SK-N-SH (cell line): ENCODE results near the gene ACTG2. TPM values are rescaled to one million over a fixed set of nuclear protein-coding genes. Genes with fewer than 3 reads are reported as not detected.

Experiments
- CTCF ChIA-PET: fragments of 300-600, 350-600 bp; formaldehyde crosslinking; extraction: SDS; loops from one replicate; lab custom pipeline; 2021; lab: Yijun Ruan, JAX
- POLR2A ChIA-PET: fragments of 350-600 bp; sonication (Branson Sonifier 250); formaldehyde crosslinking; extraction: SDS; loops from one replicate; lab custom pipeline; 2020; ENCODE audit warnings: antibody characterized with exemption, inconsistent platforms; lab: Yijun Ruan, JAX
- DNase-seq: peaks from one replicate; pipeline ENCODE4 v3.0.0; 2012
- H2AFZ ChIP-seq: fragments of 200-600 bp; sonication (generic); 2 replicates; pipeline ENCODE4 v1.8.1; 2016; ENCODE audit warnings: antibody characterized with exemption, mild to moderate bottlenecking, low read depth
- H3F3A ChIP-seq: fragments of 200-600 bp; sonication (generic); replicated peaks from 2 replicates; pipeline ENCODE3; 2016; ENCODE audit warnings: antibody characterized with exemption, mild to moderate bottlenecking; ENCODE audit not compliant: insufficient read depth
- H3K27ac ChIP-seq, 2 experiments: fragments of 200-500 bp in 1 of 2; fragments of 200-600 bp in 1 of 2; sonication (Bioruptor generic) in 1 of 2; sonication (generic), shearing (Covaris generic) in 1 of 2; 2 replicates each; pipeline versions ENCODE4 v1.5.1 to v1.6.1; 2014 to 2016; ENCODE audit warnings: low read depth in 2 of 2, inconsistent platforms in 1 of 2, low read length in 1 of 2, mild to moderate bottlenecking in 1 of 2, mixed read lengths in 1 of 2
- H3K27me3 ChIP-seq: fragments of 200-600 bp; sonication (generic), shearing (Covaris generic); 2 replicates; pipeline ENCODE4 v1.6.1; 2016; ENCODE audit warnings: mixed run types; ENCODE audit not compliant: insufficient read depth
- H3K36me3 ChIP-seq, 2 experiments: fragments of 200-500 bp in 1 of 2; fragments of 200-600 bp in 1 of 2; sonication (Bioruptor generic) in 1 of 2; sonication (generic) in 1 of 2; replicated peaks in 1 of 2; 2 replicates each; pipeline versions ENCODE3 to v1.5.1; 2014 to 2016; ENCODE audit warnings: low read length in 1 of 2, mild to moderate bottlenecking in 1 of 2; ENCODE audit not compliant: insufficient read depth in 2 of 2, control insufficient read depth in 1 of 2
- H3K4me1 ChIP-seq, 2 experiments: fragments of 200-500 bp in 1 of 2; fragments of 200-600 bp in 1 of 2; sonication (Bioruptor generic) in 1 of 2; sonication (generic), shearing (Covaris generic) in 1 of 2; 2 replicates each; pipeline versions ENCODE4 v1.5.1 to v1.6.1; 2014 to 2016; ENCODE audit warnings: low read depth in 1 of 2, low read length in 1 of 2, mixed run types in 1 of 2; ENCODE audit not compliant: insufficient read depth in 2 of 2, control insufficient read depth in 1 of 2
- H3K4me2 ChIP-seq: fragments of 200-600 bp; sonication (generic), shearing (Covaris generic); 2 replicates; pipeline ENCODE4 v1.6.1; 2017; ENCODE audit warnings: mixed run types
- H3K4me3 ChIP-seq, 2 experiments: fragments of 200-500 bp in 1 of 2; fragments of 200-600 bp in 1 of 2; sonication (Bioruptor generic) in 1 of 2; sonication (generic), shearing (Covaris generic) in 1 of 2; 2 replicates each; pipeline versions ENCODE4 v1.5.1 to v1.8.1; 2014 to 2016; ENCODE audit warnings: low read depth in 2 of 2, inconsistent platforms in 1 of 2, low read length in 1 of 2, mild to moderate bottlenecking in 1 of 2, mixed read lengths in 1 of 2, moderate library complexity in 1 of 2
- H3K79me2 ChIP-seq: fragments of 200-600 bp; sonication (generic); 2 replicates; pipeline ENCODE4 v1.8.1; 2017; ENCODE audit warnings: mild to moderate bottlenecking; ENCODE audit not compliant: insufficient read depth
- H3K9ac ChIP-seq: fragments of 200-600 bp; sonication (generic); 2 replicates; pipeline ENCODE4 v1.6.1; 2017; ENCODE audit warnings: mixed run types
- H3K9me2 ChIP-seq: fragments of 200-600 bp; sonication (generic); 2 replicates; pipeline ENCODE4 v1.6.1; 2017; ENCODE audit warnings: mixed run types
- H3K9me3 ChIP-seq: fragments of 200-600 bp; sonication (generic); 2 replicates; pipeline ENCODE4 v1.6.1; 2017; ENCODE audit warnings: mixed run types, mild to moderate bottlenecking, moderate library complexity
- H4K20me1 ChIP-seq: fragments of 200-600 bp; sonication (generic); 2 replicates; pipeline ENCODE4 v1.6.1; 2017; ENCODE audit warnings: mild to moderate bottlenecking, mixed run types; ENCODE audit not compliant: insufficient read depth
- ELF1 ChIP-seq: IDR thresholded peaks from 2 replicates; pipeline ENCODE4 v1.4.0; 2012
- FOXJ3 ChIP-seq: sonication (generic); formaldehyde crosslinking; IDR thresholded peaks from 2 replicates; pipeline ENCODE4 v1.5.1; 2020; ENCODE audit warnings: mild to moderate bottlenecking, missing genetic modification reagents
- IRF3 ChIP-seq: fragments of 150-350 bp; IDR thresholded peaks from 2 replicates; pipeline ENCODE4 v1.6.1; 2016; ENCODE audit warnings: mild to moderate bottlenecking, low read depth, low read length
- JUND ChIP-seq: IDR thresholded peaks from 2 replicates; pipeline ENCODE4 v1.4.0; 2012
- MXI1 ChIP-seq: IDR thresholded peaks from 2 replicates; pipeline ENCODE4 v1.6.1; 2012; ENCODE audit warnings: mild to moderate bottlenecking, low read depth, low read length, improper control_type of control experiment
- RCOR1 ChIP-seq: fragments of 150-350 bp; IDR thresholded peaks from 2 replicates; pipeline ENCODE4 v1.6.1; 2017; ENCODE audit warnings: antibody characterized with exemption, low read length
- RXRA ChIP-seq: IDR thresholded peaks from 2 replicates; pipeline ENCODE4 v1.4.0; 2012; ENCODE audit warnings: low read depth, mild to moderate bottlenecking, borderline replicate concordance
- SIN3A ChIP-seq: IDR thresholded peaks from 2 replicates; pipeline ENCODE4 v1.6.1; 2012; ENCODE audit warnings: low read depth, mild to moderate bottlenecking, low read length, moderate library complexity, borderline replicate concordance
- TEAD4 ChIP-seq: IDR thresholded peaks from 2 replicates; pipeline ENCODE4 v1.4.0; 2012; ENCODE audit warnings: mild to moderate bottlenecking, borderline replicate concordance; ENCODE audit not compliant: insufficient read depth
- YY1 ChIP-seq: IDR thresholded peaks from 2 replicates; pipeline ENCODE4 v1.4.0; 2012; ENCODE audit warnings: low read depth, mild to moderate bottlenecking
- WGBS: methylation state at CpG from one replicate; pipeline ENCODE4 v1.1.6; 2017; ENCODE audit warnings: low lambda C conversion rate; 5-methylcytosine and 5-hydroxymethylcytosine counted together
- polyA plus RNA-seq, 3 experiments: library from polyadenylated mRNA; depleted of rRNA; stranded (reverse); fragments of >200 nt; gene quantifications; 2 replicates each; pipeline ENCODE4 v1.2.3, GENCODE V29; 2012
- TF ChIP-seq, protein P1 (sequence below): IDR thresholded peaks from 2 replicates; pipeline ENCODE4; 2012

Gene ACTG2
- polyA plus RNA-seq, 1 of the 3 experiments (the other 2 are of a cell fraction): 0.25 TPM

GRCh38 chr2:73895473-73895872 lies 2.7 kb downstream of the ACTG2 start (continued):
- no peak for TF ChIP-seq IRF3
- TF ChIP-seq TEAD4: no peak
- TF ChIP-seq, protein P1, sequence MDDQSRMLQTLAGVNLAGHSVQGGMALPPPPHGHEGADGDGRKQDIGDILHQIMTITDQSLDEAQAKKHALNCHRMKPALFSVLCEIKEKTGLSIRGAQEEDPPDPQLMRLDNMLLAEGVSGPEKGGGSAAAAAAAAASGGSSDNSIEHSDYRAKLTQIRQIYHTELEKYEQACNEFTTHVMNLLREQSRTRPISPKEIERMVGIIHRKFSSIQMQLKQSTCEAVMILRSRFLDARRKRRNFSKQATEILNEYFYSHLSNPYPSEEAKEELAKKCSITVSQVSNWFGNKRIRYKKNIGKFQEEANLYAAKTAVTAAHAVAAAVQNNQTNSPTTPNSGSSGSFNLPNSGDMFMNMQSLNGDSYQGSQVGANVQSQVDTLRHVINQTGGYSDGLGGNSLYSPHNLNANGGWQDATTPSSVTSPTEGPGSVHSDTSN: no peak

DNA sequence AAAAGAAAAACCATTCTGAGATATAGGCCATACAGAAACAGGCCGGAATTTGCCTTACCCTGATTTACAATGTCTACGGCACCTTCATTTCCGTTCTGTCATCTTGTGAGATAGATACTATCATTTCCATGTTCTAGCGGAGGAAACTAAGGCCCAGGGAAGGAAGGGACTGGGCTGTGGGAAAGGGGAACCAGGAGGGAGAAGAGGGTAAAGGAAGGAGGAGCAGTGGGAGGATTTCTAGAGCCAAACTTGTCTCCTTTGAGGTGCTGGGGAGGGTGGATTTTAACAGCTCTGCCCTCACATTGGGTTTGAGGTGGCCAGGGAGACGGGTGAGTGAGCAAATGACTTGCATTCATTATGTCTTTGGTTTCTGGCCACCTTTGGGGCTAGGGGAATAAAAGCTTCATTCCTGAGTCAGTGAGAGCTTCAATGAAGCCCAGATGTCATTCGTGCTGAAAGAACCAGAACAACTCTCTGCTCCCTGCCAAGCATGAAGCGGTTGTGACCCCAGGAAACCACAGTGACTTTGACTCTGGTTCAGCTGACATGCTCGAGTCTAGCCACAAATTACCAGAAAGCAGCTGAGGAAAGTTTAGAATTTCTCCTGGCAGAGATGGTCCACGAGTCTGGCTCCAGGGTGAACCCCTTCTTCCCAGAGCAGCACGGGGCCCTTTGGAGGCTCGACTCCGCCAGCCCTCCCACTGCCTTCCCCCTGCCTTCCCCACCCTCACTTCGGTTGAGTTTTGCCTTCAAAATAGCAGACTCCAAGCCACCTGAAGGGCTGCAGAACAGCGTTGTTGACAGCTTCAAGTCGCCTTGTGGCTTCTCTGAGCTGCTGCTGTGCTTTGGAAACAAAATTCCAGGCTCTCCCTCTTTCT lies 3.8 kb downstream of the ACTG2 start:
- Histone ChIP-seq H3K27ac (no peak overlapping the region), H3K4me3 (no peak overlapping the region), H3K27me3 (no peaks in the 10 kb centered on the region; the same call in 1 of the 2 replicates), H3K4me2 (no peak overlapping the region), H3K36me3 (no peaks in the 10 kb centered on the region), H4K20me1 (no peaks in the 10 kb centered on the region), H3K9ac (no peak overlapping the region), H2AFZ (no peak overlapping the region), H3F3A (no peaks in the 10 kb centered on the region), H3K4me1 (no peaks in the 10 kb centered on the region), H3K9me2 (no peaks in the 10 kb centered on the region), H3K79me2 (no peaks in the 10 kb centered on the region), H3K9me3 (no peaks in the 10 kb centered on the region)
- ChIA-PET POLR2A (no interaction called here), CTCF (interaction anchor here (0.7 to 1.2 kb wide), 4 partner anchors 12 to 193 kb away, joined by 3 to 4 read pairs (median 3); no protein-coding TSS in a partner anchor)
- no peak for DNase-seq
- TF ChIP-seq MXI1 (no peak), SIN3A (no peak), ELF1 (no peak), RCOR1 (no peak), FOXJ3 (CRISPR knock-in tag) (no peak), RXRA (no peak), JUND (no peak)
- TF ChIP-seq, protein P1: no peak
- 65% methylated on average over 15 of the region's 15 CpGs for WGBS

DNA sequence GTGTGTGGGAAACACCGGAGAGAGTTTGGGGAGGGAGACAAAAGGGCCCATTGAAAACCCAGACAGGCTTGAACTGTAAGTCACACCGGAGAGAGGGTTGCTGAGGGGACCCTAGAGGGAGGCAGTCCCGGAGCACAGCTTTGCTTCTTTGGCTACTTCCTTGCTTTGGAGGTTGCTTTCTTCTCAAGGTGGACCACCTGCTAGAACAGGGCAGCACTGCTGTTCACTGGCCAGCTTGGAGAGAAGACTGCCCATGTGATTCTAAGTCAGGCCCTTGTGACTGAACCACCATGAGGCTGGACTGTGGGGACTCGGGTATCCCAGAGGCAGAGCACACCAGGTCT lies 4.4 kb downstream of the ACTG2 start:
- H3K9me2 ChIP-seq: no peaks in the 10 kb centered on the region
- H2AFZ ChIP-seq: no peak overlapping the region
- CTCF ChIA-PET: interaction anchor here (0.7 to 1.2 kb wide), 3 partner anchors 11 to 192 kb away, joined by 3 to 4 read pairs (median 3); no protein-coding TSS in a partner anchor
- no peak overlapping the region for H3K27ac ChIP-seq
- no peak for TF ChIP-seq SIN3A
- no peak for TF ChIP-seq YY1
- TF ChIP-seq TEAD4: no peak
- TF ChIP-seq, all 33 proteins: peak for 0
- DNase-seq: no peak
- Histone ChIP-seq H3K4me1 (no peaks in the 10 kb centered on the region), H3K79me2 (no peaks in the 10 kb centered on the region), H3K4me2 (no peak overlapping the region), H3K9me3 (no peaks in the 10 kb centered on the region), H3K27me3 (no peaks in the 10 kb centered on the region; the same call in 1 of the 2 replicates), H3K36me3 (no peaks in the 10 kb centered on the region), H3K4me3 (no peak overlapping the region), H3F3A (no peaks in the 10 kb centered on the region), H4K20me1 (no peaks in the 10 kb centered on the region), H3K9ac (no peak overlapping the region)
- POLR2A ChIA-PET: no interaction called here
- 57% methylated on average over 3 of the region's 4 CpGs for WGBS
